Measurements from ENCODE around the gene CDKL2.

GRCh38 chr4:75612306-75612705 lies 18.0 kb downstream of the CDKL2 start:
- TF ChIP-seq CTCF (IDR thresholded peaks at IDR 0.05; ENCODE audit: insufficient read depth, low read length, poor library complexity, severe bottlenecking) (no peak), EZH2phosphoT487 (conservative IDR thresholded peaks at IDR 0.05; ENCODE audit: low read length) (no peak)
